Lung (tissue), 12 donors: Measurements from ENCODE around the gene LAMC3. TPM values are rescaled to one million over a fixed set of nuclear protein-coding genes. Genes with fewer than 3 reads are reported as not detected.

ENCODE experiments used
- ATAC-seq: fragments of 200-7000 bp; cut with Tn5 transposase; one replicate; pipeline ENCODE4 v1.9.1; 2020; ENCODE audit warnings: moderate number of reproducible peaks; ENCODE audit not compliant: insufficient read depth, low FRiP score
- DNase-seq, 3 donors: peaks; one replicate each; pipeline ENCODE4 v3.0.0-alpha.2; 2013 to 2017
- H3K27ac ChIP-seq, 2 donors: one replicate each; pipeline ENCODE4 v1.5.1; 2013; ENCODE audit warnings: mild to moderate bottlenecking in 2 of 2, moderate library complexity in 2 of 2, control low read depth in 1 of 2, inconsistent platforms in 1 of 2, low read depth in 1 of 2, low read length in 1 of 2
- H3K27me3 ChIP-seq, 3 donors: one replicate each; pipeline ENCODE4 v1.5.1; 2013; ENCODE audit warnings: low read length in 2 of 3; ENCODE audit not compliant: control insufficient read depth in 3 of 3, insufficient read depth in 3 of 3
- H3K36me3 ChIP-seq, 4 donors: one replicate each; pipeline ENCODE4 v1.5.1; 2013; ENCODE audit warnings: low read length in 4 of 4, mild to moderate bottlenecking in 1 of 4, moderate library complexity in 1 of 4; ENCODE audit not compliant: control insufficient read depth in 4 of 4, insufficient read depth in 4 of 4
- H3K4me1 ChIP-seq, 5 donors: one replicate each; pipeline ENCODE4 v1.5.1; 2013; ENCODE audit warnings: low read length in 5 of 5, mild to moderate bottlenecking in 2 of 5, moderate library complexity in 1 of 5; ENCODE audit not compliant: control insufficient read depth in 5 of 5, insufficient read depth in 5 of 5
- H3K4me3 ChIP-seq: one replicate; pipeline ENCODE4 v1.5.1; 2013; ENCODE audit warnings: mild to moderate bottlenecking, control low read depth, moderate library complexity
- H3K9ac ChIP-seq, 2 donors: one replicate each; pipeline ENCODE4 v1.5.1; 2013; ENCODE audit warnings: low read length in 2 of 2, control low read depth in 1 of 2; ENCODE audit not compliant: insufficient read depth in 1 of 2
- H3K9me3 ChIP-seq, 4 donors: one replicate each; pipeline ENCODE4 v1.5.1; 2013; ENCODE audit warnings: low read length in 3 of 4, mild to moderate bottlenecking in 1 of 4, moderate library complexity in 1 of 4; ENCODE audit not compliant: control insufficient read depth in 4 of 4, insufficient read depth in 3 of 4
- WGBS, 2 donors: extraction: QIAGEN DNeasy Blood & Tissue Kit; methylation state at CpG; one replicate each; pipeline ENCODE4 v1.1.7; 2013; 5-methylcytosine and 5-hydroxymethylcytosine counted together
- polyA plus RNA-seq, 2 donors: library from polyadenylated mRNA; stranded (reverse); fragments of 200-250 nt; gene quantifications; one replicate each; pipeline ENCODE4 v1.2.1, GENCODE V29; 2013
- total RNA-seq, 2 donors: library from RNA; depleted of rRNA in 1 of 2; stranded (reverse); fragments of >200 nt in 1 of 2; gene quantifications; one replicate each; pipeline ENCODE4 v1.2.1, GENCODE V29; 2014 to 2021
- TF ChIP-seq, protein P1 (sequence below): IDR thresholded peaks from 2 replicates; pipeline ENCODE4 v1.5.1; 2012; ENCODE audit warnings: mild to moderate bottlenecking; ENCODE audit errors: control extremely low read depth, extremely low read depth
- donor health status: control.
- donor health status: control.
- donor health status: Bipolar disorder and iron deficiency.
- donor health status: healthy.
- donor health status: DM: yes; HTN: yes; CAD: no.

The LAMC3 gene
- total and polyA plus RNA-seq, 4 donors, result 10.5 to 24.3 (median 14.1) TPM

DNA sequence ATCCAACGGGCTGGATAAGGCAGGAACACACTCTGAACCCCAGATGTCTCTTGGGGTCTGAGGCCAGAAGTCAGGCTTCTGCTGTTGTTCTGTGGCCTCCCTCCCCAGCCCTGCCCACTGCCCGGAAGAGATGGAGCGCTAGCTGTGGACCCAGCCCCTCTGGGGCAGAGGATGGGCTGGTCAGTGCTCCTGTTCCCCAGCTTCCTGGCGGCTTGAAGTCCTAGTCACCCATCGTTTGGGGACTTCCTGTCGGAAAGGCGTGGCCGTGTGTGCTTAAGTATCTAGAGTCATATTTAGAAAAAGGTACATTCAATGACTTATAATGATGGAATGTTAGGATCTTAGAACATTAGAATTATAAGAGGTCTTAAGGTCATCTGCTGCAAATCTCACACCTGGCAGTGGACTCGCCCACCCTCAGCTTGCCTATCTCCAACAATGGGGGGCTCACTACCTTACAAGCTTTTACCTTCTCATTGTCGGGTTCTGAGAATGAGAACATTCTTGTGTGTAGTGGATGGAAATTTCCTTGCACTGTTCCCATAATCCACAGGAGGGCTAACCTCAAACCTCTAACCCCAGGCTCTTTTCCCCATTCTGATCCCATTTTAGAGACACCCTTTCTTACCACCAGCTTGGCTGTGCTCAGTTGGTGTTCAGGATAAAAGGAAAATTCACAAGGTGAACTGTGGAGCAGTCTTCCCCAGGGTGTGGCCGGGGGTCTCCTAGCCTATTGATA, 74.0 kb downstream of the LAMC3 start:
- Histone ChIP-seq H3K9me3 (no peaks in the 10 kb centered on the region), H3K36me3 (no peaks in the 10 kb centered on the region), H3K9ac (no peak overlapping the region), H3K4me1 (no peaks in the 10 kb centered on the region), H3K27ac (no peak overlapping the region), H3K4me3 (no peak overlapping the region), H3K27me3 (no peaks in the 10 kb centered on the region)
- DNase-seq (no peak), ATAC-seq (no peak)
- TF ChIP-seq, protein P1, sequence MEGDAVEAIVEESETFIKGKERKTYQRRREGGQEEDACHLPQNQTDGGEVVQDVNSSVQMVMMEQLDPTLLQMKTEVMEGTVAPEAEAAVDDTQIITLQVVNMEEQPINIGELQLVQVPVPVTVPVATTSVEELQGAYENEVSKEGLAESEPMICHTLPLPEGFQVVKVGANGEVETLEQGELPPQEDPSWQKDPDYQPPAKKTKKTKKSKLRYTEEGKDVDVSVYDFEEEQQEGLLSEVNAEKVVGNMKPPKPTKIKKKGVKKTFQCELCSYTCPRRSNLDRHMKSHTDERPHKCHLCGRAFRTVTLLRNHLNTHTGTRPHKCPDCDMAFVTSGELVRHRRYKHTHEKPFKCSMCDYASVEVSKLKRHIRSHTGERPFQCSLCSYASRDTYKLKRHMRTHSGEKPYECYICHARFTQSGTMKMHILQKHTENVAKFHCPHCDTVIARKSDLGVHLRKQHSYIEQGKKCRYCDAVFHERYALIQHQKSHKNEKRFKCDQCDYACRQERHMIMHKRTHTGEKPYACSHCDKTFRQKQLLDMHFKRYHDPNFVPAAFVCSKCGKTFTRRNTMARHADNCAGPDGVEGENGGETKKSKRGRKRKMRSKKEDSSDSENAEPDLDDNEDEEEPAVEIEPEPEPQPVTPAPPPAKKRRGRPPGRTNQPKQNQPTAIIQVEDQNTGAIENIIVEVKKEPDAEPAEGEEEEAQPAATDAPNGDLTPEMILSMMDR, result no peak
- 59 to 62% methylated on average over 11 of the region's 11 CpGs for WGBS, 2 donors

DNA sequence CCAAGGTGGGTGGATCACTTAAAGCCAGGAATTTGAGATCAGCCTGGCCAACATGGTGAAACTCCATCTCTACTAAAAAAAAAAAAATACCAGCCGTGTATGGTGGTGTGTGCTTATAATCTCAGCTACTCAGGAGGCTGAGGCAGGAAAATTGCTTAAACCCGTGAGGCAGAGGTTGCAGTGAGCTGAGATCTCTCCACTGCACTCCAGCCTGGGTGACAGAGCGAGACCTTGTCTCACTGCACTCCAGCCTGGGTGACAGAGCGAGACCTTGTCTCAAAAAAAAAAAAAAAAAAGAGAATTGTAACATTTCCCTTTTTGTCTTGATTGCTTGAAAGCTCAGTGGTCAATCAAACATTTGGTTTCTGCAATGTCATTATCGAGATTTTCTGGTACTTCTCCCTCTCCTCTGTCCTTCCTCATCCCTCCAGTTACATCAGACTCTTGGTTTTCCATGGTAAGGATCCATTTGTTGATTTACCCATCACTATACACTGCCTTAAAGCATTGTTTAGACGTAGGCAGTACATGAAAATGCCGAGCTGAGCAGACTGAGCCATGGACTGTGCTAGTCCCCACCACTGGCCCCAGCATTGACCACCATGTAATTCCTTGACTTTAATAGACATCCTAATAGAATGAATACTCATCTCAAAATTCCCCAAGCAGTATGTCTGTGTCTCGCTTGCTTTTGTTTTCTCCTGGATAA, 75.8 kb downstream of the LAMC3 start:
- Histone ChIP-seq H3K9me3 (no peaks in the 10 kb centered on the region), H3K4me3 (no peak overlapping the region), H3K27ac (no peak overlapping the region), H3K36me3 (no peaks in the 10 kb centered on the region), H3K27me3 (no peaks in the 10 kb centered on the region), H3K9ac (no peak overlapping the region), H3K4me1 (no peaks in the 10 kb centered on the region)
- WGBS, 2 donors, result 52 to 70% methylated on average over 8 of the region's 8 CpGs
- no peak for ATAC-seq
- TF ChIP-seq, protein P1, result no peak
- no peak for DNase-seq

DNA sequence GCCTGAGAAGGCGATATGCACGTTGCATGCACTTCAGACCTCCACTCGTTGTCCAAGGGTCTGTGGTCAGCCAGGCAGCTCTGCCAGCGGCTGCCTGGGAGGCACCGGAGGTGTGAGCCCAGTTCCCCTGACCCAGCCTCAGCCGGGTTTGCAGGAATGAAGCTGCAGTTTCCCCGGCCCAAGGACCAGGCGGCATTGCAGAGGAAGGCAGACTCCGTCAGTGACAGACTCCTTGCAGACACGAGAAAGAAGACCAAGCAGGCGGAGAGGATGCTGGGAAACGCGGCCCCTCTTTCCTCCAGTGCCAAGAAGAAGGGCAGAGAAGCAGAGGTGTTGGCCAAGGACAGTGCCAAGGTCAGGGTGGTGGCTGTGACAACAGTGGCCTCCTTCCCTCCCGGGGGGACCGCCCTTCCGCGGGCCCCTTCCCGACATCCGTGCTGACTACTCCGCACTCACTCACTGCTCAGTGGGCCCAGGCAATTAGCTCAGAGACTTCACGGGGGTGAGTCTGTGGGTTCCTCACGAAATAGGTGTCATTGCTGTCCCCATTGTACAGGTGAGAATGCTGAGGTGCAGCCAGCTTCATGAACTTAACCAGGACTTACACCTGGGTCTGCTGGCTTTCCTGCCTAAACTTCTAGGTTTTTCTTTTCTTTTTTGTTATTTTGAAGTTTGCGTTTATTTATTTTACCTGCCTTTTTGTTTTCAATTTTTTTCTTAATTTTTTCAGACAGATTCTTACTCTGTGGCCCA, 76.6 kb downstream of the LAMC3 start:
- TF ChIP-seq, protein P1, result no peak
- no peaks in the 10 kb centered on the region for H3K36me3 ChIP-seq
- whole genome bisulfite sequencing, 2 donors, result 75 to 82% methylated on average over 22 to 23 of the region's 23 CpGs
- DNase-seq (no peak), ATAC-seq (no peak)
- no peak overlapping the region for H3K9ac ChIP-seq
- no peaks in the 10 kb centered on the region for H3K27me3 ChIP-seq
- H3K9me3 ChIP-seq, result no peaks in the 10 kb centered on the region
- H3K27ac ChIP-seq, result no peak overlapping the region
- H3K4me1 ChIP-seq, result no peaks in the 10 kb centered on the region
- no peak overlapping the region for H3K4me3 ChIP-seq
